Muscle layer of colon (tissue), 2 donors: ENCODE data around the gene RTP2.
A peak's percentile ranks its signal among the peaks of the same experiment; 100 is the strongest.

Source experiments
- H3K27ac ChIP-seq: one replicate; pipeline ENCODE4 v1.7.0; 2013; ENCODE audit warnings: low read depth, mild to moderate bottlenecking, low read length, moderate library complexity
- H3K27me3 ChIP-seq, 2 donors: one replicate each; pipeline ENCODE4 v1.7.0; 2013; ENCODE audit warnings: low read length in 2 of 2, mild to moderate bottlenecking in 2 of 2; ENCODE audit not compliant: insufficient read depth in 2 of 2, control insufficient read depth in 1 of 2
- H3K36me3 ChIP-seq: one replicate; pipeline ENCODE4 v1.7.0; 2013; ENCODE audit warnings: mild to moderate bottlenecking, low read length; ENCODE audit not compliant: insufficient read depth
- H3K4me1 ChIP-seq: one replicate; pipeline ENCODE4 v1.7.0; 2013; ENCODE audit warnings: mild to moderate bottlenecking, low read length; ENCODE audit not compliant: insufficient read depth
- H3K4me3 ChIP-seq, 2 donors: one replicate each; pipeline ENCODE4 v1.7.0; 2013; ENCODE audit warnings: low read length in 2 of 2, low read depth in 1 of 2, mild to moderate bottlenecking in 1 of 2, moderate library complexity in 1 of 2
- H3K9ac ChIP-seq: one replicate; pipeline ENCODE4 v1.7.0; 2013; ENCODE audit warnings: low read length
- H3K9me3 ChIP-seq: one replicate; pipeline ENCODE4 v1.7.0; 2013; ENCODE audit warnings: mild to moderate bottlenecking, low read length
- donor health status: abdominal sarcoma.
- donor health status: Adenocarcinoma of cecum.

RTP2 gene

DNA sequence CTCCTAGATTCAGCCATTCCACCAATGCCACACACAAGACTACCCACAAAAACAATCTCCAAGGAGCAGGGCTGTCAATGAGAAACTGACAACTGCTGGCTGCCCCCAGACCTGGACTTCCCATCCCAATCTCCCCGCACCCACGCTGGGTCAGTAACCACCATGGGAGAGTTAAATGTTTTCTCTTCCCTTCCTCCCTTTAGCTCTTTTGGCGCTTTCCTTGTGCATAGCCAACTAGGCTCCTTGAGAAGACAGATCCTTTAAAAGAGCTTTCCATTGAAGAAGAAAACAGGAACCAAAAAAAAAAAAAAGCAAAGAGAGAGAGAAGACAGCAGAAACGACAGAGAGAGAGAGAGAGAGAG lies 34.6 kb upstream of the RTP2 start:
- no peaks in the 10 kb centered on the region for H3K27me3 ChIP-seq
- peak overlapping the region; percentile 60 to 76 for H3K4me3 ChIP-seq
- peak overlapping the region; percentile 97 for H3K9ac ChIP-seq
- no peaks in the 10 kb centered on the region for H3K9me3 ChIP-seq
- H3K36me3 ChIP-seq = peaks cover 20% of the 10 kb centered on the region
- H3K27ac ChIP-seq = peak overlapping the region; percentile 8
- H3K4me1 ChIP-seq = peaks cover 40% of the 10 kb centered on the region

DNA sequence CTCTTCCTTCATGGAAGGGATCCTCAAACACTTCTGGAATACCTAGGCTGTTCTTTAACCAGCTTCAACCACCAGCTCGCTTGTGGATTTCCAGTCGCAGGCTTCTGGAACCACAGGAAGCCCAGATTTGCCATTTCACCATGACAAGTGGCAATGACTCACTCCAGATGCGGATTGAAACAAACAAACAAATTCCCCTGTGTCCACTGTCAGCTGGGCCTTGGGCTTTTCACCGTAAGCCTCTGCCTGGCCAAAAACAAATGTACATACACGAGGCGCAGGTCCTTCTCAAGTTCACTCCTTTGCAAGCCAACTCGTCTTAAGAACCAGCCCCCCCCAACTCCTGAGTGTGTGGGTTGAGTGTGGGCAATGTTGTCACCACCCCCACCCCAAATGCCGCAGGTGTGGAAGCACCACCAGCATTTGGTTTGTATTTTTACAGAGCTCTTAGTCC lies 34.1 kb upstream of the RTP2 start:
- Histone ChIP-seq H3K27ac (peak overlapping the region; percentile 28), H3K4me3 (no peak overlapping the region), H3K27me3 (no peaks in the 10 kb centered on the region)

DNA sequence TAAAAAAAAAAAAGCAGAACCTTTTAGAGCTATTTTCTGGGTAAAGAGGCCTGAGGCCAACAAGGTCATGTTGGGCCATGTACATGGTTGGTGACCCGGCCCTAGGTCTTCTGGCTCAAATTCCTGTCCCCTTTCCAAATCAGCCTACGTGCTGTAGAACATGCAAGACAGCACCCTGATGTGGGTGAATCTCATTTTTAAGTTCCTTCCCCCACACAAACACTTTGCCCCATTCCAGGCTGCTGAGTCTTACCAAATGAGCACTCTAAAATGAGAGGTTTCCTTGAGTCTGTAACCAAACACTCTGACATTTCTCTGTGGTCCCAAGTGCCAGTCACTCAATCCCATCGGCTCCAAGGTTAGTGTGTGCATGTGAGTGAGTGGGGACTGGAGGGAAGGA lies 33.5 kb upstream of the RTP2 start:
- Histone ChIP-seq H3K27ac (peak overlapping the region; percentile 28), H3K4me1 (peaks cover 35% of the 10 kb centered on the region), H3K9ac (no peak overlapping the region)

More for the DNA sequence above, 34.1 kb upstream of the RTP2 start:
- Histone ChIP-seq H3K9ac (no peak overlapping the region), H3K36me3 (peaks cover 25% of the 10 kb centered on the region), H3K9me3 (no peaks in the 10 kb centered on the region), H3K4me1 (peaks cover 35% of the 10 kb centered on the region)

DNA sequence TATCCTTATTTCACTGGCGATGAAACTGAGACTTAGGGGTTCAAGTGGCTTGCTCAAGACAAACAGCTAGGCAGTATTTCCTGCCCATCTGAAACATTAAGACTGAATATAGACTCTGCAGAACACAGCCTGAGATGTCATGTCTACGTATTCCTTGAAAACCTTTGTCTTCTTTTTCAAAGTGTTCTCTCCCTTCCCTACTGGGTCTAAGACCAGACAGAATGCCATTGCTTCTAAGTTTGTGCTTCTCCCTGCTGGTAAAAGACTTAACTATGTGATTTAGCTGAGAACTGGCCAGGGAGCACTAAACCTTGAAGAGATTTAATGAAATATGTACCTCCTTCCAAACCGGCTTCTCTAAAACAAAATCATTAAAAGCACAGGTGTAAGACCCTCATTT lies 33.0 kb upstream of the RTP2 start:
- peak overlapping the region; percentile 7 for H3K27ac ChIP-seq
- H3K27me3 ChIP-seq = no peaks in the 10 kb centered on the region
- peaks cover 36% of the 10 kb centered on the region for H3K36me3 ChIP-seq
- H3K4me1 ChIP-seq = peaks cover 32% of the 10 kb centered on the region
- no peaks in the 10 kb centered on the region for H3K9me3 ChIP-seq
- no peak overlapping the region for H3K9ac ChIP-seq
- H3K4me3 ChIP-seq = no peak overlapping the region

More for the DNA sequence above, 33.5 kb upstream of the RTP2 start:
- no peaks in the 10 kb centered on the region for H3K27me3 ChIP-seq
- H3K36me3 ChIP-seq = peaks cover 31% of the 10 kb centered on the region
- no peaks in the 10 kb centered on the region for H3K9me3 ChIP-seq
- no peak overlapping the region for H3K4me3 ChIP-seq

DNA sequence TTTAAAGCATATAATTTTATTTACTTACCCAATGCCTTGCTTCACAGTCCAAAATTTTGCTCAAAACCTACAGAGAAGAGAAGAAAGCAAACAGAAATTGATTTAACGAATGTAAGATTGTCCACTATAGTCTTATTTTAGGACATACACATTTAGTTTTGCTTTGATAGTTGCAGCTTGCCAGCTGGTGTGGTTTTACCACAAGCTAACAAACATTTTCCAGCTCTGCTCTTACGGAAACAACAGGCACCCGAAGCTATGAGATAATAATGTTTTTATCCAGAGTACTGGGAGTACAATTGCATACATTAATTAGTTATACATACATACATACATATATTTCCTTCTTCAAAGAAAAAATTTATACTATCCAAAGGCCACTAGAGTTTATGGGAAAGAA lies 32.5 kb upstream of the RTP2 start:
- no peaks in the 10 kb centered on the region for H3K27me3 ChIP-seq
- no peak overlapping the region for H3K4me3 ChIP-seq
- H3K4me1 ChIP-seq = peaks cover 28% of the 10 kb centered on the region
- H3K36me3 ChIP-seq = peaks cover 41% of the 10 kb centered on the region
- no peak overlapping the region for H3K27ac ChIP-seq
- no peak overlapping the region for H3K9ac ChIP-seq
- H3K9me3 ChIP-seq = no peaks in the 10 kb centered on the region

DNA sequence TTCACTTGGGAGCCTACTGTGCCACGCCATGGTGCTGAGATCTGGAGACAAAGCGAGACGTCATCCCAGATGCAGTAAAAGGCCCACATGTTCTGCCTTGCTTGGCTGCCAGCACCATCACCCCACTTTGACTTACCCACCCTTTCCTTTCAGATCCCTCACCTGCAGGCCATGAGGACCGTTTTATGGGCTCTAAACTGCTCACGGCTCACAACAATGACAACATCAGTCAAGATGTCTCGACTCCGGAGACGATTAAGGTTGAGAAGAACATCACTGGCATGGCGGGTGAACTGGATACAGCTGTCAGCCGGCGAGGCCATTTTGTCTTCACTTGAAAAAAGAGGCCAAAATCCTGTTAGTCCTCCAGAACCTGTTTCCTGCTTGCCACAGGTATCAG lies 31.0 kb upstream of the RTP2 start:
- no peak overlapping the region for H3K4me3 ChIP-seq
- H3K9me3 ChIP-seq = no peaks in the 10 kb centered on the region
- peaks cover 28% of the 10 kb centered on the region for H3K4me1 ChIP-seq
- H3K9ac ChIP-seq = no peak overlapping the region
- no peak overlapping the region for H3K27ac ChIP-seq
- peaks cover 56% of the 10 kb centered on the region for H3K36me3 ChIP-seq
- H3K27me3 ChIP-seq = no peaks in the 10 kb centered on the region

DNA sequence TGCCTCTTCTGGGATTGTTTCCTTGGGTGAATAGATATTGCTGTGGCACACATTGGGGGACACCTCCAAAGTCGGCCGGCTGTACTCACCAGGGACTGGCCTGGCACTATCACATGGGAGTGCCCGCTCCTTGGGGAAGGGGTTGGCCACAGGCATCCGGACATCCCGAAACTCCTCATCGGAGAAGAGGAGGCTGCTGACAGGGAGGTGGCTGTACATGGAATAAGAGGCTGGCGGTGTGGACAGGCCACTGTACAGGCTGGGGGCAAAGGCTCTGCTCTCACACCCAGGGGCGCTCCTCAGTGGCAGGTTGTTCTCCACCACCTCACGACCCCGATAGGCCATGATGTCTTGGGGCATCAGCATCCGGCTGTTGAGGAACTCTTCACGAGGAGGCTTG lies 27.2 kb upstream of the RTP2 start:
- peaks cover 3% of the 10 kb centered on the region for H3K4me1 ChIP-seq
- peaks cover 94% of the 10 kb centered on the region for H3K36me3 ChIP-seq
- H3K9ac ChIP-seq = no peak overlapping the region
- no peak overlapping the region for H3K4me3 ChIP-seq
- no peak overlapping the region for H3K27ac ChIP-seq
- H3K9me3 ChIP-seq = no peaks in the 10 kb centered on the region
- H3K27me3 ChIP-seq = no peaks in the 10 kb centered on the region

DNA sequence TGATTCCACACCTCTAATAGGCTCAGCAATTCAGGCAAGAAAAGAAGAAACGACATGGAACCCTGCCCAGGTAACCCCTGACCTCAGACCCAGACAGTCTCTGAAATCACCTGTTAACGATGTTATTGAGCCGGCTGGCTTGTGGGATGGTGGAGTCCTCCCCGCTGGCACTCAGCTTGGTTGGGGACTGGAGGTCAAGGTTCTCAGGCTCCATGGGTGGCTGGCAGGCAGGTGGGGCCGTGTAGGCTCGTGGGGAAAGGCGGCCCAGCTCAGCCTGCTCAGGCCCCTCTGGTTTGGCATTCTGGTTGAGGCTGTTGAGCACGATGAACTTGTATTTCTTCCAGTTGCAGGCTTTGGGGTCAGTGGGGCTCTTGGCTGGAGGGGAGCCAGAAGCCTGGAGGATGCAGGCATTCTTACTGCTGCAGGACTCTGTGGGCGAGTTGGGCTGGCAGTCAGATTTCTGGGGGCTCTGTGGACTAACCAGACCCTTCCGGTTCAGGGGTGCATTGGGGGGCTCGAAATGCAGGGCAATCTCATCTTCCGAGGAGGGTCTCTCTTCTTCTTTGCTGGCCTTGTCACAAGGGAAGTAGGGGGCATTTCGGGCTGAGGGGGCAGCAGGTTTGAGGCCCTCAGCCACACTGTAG lies 26.7 kb upstream of the RTP2 start:
- no peaks in the 10 kb centered on the region for H3K9me3 ChIP-seq
- no peaks in the 10 kb centered on the region for H3K4me1 ChIP-seq
- no peaks in the 10 kb centered on the region for H3K27me3 ChIP-seq
- H3K36me3 ChIP-seq = peaks cover 99% of the 10 kb centered on the region
- no peak overlapping the region for H3K9ac ChIP-seq
- H3K4me3 ChIP-seq = no peak overlapping the region
- H3K27ac ChIP-seq = no peak overlapping the region

DNA sequence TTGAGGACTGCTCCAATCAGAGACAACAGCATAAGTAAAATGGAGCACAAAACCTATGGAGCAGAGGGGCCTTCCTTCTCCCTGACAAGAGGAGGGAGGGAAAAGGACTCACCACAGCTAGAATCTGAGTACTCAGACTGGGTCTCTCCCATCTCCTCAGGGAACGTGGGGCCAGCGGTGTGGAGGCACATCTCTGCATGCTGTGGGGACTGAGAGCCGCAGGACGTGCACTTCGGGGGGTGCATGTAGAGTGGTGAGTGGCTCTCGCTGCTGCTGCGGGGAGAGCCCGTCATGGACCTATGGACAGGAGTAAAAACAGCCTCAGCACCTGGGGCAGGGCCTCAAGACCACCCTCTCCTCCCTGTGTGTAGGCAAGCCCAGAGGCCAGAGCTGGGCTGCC lies 25.9 kb upstream of the RTP2 start:
- Histone ChIP-seq H3K27me3 (no peaks in the 10 kb centered on the region), H3K27ac (no peak overlapping the region), H3K4me1 (no peaks in the 10 kb centered on the region), H3K9me3 (no peaks in the 10 kb centered on the region), H3K4me3 (no peak overlapping the region), H3K9ac (no peak overlapping the region), H3K36me3 (peaks cover 100% of the 10 kb centered on the region)

DNA sequence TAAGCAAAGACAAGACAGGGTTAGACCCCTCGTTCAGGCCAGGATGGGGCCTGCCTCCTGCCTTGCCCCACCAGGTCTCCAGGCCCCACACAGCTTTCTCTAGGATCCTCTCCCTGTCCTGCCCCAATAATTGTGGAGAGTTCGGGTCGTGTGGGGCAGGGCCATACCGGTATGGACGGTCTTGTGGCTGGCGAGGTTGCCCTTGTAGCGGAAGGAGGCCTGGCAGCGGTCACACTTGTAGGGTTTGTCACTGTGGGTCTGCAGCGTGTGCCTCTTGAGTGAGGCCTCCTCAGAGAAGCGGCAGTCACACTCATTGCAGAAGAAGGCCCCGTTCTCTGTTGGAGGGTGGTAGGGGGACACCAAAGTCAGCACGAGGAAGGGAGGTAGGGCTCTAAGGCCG lies 24.2 kb upstream of the RTP2 start:
- peaks cover 94% of the 10 kb centered on the region for H3K36me3 ChIP-seq
- no peak overlapping the region for H3K9ac ChIP-seq
- H3K27me3 ChIP-seq = no peaks in the 10 kb centered on the region
- no peak overlapping the region for H3K4me3 ChIP-seq
- no peak overlapping the region for H3K27ac ChIP-seq
- H3K4me1 ChIP-seq = no peaks in the 10 kb centered on the region
- no peaks in the 10 kb centered on the region for H3K9me3 ChIP-seq

DNA sequence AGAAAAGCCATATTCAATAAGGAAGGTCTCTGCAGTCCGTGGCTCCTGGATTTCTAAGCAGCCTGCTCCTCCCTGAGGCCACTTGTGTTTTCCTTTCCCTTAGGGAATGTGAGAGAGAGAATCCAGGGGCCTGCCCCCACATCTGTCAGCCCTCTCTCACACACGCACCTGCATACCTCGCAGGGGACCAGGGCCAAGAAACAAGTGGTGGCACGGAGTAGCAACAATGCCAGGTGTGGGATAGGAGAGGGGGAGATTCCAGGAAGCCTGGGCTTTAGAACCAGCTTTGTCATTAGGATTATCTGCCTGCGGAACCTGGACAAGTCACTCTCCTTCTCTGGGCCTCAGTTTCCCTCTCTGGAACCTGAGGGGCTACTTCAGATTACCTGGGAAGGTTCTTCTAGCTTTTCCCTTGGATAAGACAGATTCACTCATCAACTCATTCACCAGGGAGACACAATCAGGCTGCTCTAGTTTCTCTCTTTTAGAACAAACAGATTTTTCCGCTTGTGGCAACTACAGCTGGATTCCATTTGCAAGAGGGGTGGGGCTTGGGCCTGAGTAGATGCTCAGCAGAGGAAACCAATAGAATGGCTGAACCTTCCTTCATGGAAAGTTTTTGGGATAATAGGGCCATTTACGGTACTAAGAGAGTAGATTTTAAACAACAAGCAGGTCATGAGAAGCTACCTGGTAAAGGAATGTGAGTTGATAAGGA lies 23.5 kb upstream of the RTP2 start:
- H3K27me3 ChIP-seq = no peaks in the 10 kb centered on the region
- peaks cover 92% of the 10 kb centered on the region for H3K36me3 ChIP-seq
- H3K9me3 ChIP-seq = no peaks in the 10 kb centered on the region
- H3K4me3 ChIP-seq = no peak overlapping the region
- H3K27ac ChIP-seq = no peak overlapping the region
- no peak overlapping the region for H3K9ac ChIP-seq
- peaks cover 6% of the 10 kb centered on the region for H3K4me1 ChIP-seq

DNA sequence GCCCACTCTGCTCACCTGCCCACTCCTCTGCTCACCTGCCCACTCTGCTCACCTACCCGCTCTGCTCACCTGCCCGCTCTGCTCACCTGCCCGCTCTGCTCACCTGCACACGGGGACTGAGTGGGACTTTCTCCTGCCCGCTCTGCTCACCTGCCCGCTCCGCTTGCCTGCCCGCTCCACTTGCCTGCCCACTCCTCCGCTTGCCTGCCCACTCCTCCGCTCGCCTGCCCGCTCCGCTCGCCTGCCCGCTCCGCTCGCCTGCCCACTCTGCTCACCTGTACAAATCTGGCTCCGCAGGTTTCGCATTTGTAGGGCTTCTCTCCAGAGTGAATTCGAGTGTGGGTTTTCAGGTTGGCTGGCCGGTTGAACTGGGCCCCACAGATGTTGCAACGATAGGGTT lies 22.9 kb upstream of the RTP2 start:
- H3K27ac ChIP-seq = no peak overlapping the region
- no peak overlapping the region for H3K4me3 ChIP-seq
- peaks cover 86% of the 10 kb centered on the region for H3K36me3 ChIP-seq
- H3K4me1 ChIP-seq = peaks cover 10% of the 10 kb centered on the region
- H3K27me3 ChIP-seq = no peaks in the 10 kb centered on the region
- H3K9me3 ChIP-seq = no peaks in the 10 kb centered on the region
- no peak overlapping the region for H3K9ac ChIP-seq
